Measurements from ENCODE around the gene ARV1.

The ARV1 gene

GRCh38 chr1:230978491-230979388 lies at the start of gene ARV1, which contains the start of gene TTC13:
ARV1 (plus strand) TSS chr1:230979094; CDS start chr1:230979106, 12 bp downstream.
TTC13 (minus strand) TSS chr1:230978861; CDS start chr1:230978830, 31 bp downstream.
- peak; percentile 94 for DNase-seq (ENCODE audit: low spot score)

- no peak for DNase-seq (ENCODE audit: low spot score)
Observed at GRCh38 chr1:230930986-230931385, 47.9 kb upstream of the ARV1 start.

- no peak for DNase-seq (ENCODE audit: low spot score)
Observed at GRCh38 chr1:230935852-230936251, 43.0 kb upstream of the ARV1 start.

- DNase-seq (ENCODE audit: low spot score), result no peak
Observed at GRCh38 chr1:230936475-230936874, 42.4 kb upstream of the ARV1 start.

- no peak for DNase-seq (ENCODE audit: low spot score)
Observed at GRCh38 chr1:230937371-230937770, 41.5 kb upstream of the ARV1 start.

- DNase-seq (ENCODE audit: low spot score), result no peak
Observed at GRCh38 chr1:230938924-230939368, 39.9 kb upstream of the ARV1 start.

GRCh38 chr1:230939806-230940489 lies 38.9 kb upstream of the ARV1 start:
- no peak for DNase-seq (ENCODE audit: low spot score)

GRCh38 chr1:230940848-230941247 lies 38.0 kb upstream of the ARV1 start:
- no peak for DNase-seq (ENCODE audit: low spot score)

- DNase-seq (ENCODE audit: low spot score), result no peak
Observed at GRCh38 chr1:230943048-230943593, 35.8 kb upstream of the ARV1 start.

GRCh38 chr1:230948301-230948700 lies 30.6 kb upstream of the ARV1 start:
- no peak for DNase-seq (ENCODE audit: low spot score)

- DNase-seq (ENCODE audit: low spot score), result no peak
Observed at GRCh38 chr1:230948903-230949302, 30.0 kb upstream of the ARV1 start.

GRCh38 chr1:230950404-230950803 lies 28.5 kb upstream of the ARV1 start:
- no peak for DNase-seq (ENCODE audit: low spot score)

- DNase-seq (ENCODE audit: low spot score), result no peak
Observed at GRCh38 chr1:230957580-230957989, 21.3 kb upstream of the ARV1 start.

GRCh38 chr1:230958370-230958769 lies 20.5 kb upstream of the ARV1 start:
- no peak for DNase-seq (ENCODE audit: low spot score)

GRCh38 chr1:230964896-230965295 lies 14.0 kb upstream of the ARV1 start:
- no peak for DNase-seq (ENCODE audit: low spot score)

- no peak for DNase-seq (ENCODE audit: low spot score)
Observed at GRCh38 chr1:230965535-230965934, 13.4 kb upstream of the ARV1 start.

- DNase-seq (ENCODE audit: low spot score), result no peak
Observed at GRCh38 chr1:230966358-230966873, 12.5 kb upstream of the ARV1 start.

- DNase-seq (ENCODE audit: low spot score), result no peak
Observed at GRCh38 chr1:230970432-230970831, 8.5 kb upstream of the ARV1 start.

- DNase-seq (ENCODE audit: low spot score), result no peak
Observed at GRCh38 chr1:230971771-230972170, 7.1 kb upstream of the ARV1 start.

GRCh38 chr1:230972855-230973271 lies 6.0 kb upstream of the ARV1 start:
- no peak for DNase-seq (ENCODE audit: low spot score)

- DNase-seq (ENCODE audit: low spot score), result no peak
Observed at GRCh38 chr1:230975636-230976035, 3.3 kb upstream of the ARV1 start.

GRCh38 chr1:230976360-230976759 lies 2.5 kb upstream of the ARV1 start:
- DNase-seq (ENCODE audit: low spot score), result no peak

Measured in HuH-7.5 (cell line).